Astrocyte of the cerebellum (primary cell): ENCODE results near the gene DIS3L2.

Source experiments
- DNase-seq: peaks from one replicate; pipeline ENCODE4 v3.0.0-alpha.2; 2011; ENCODE audit warnings: low read depth
- H3K4me3 ChIP-seq: 2 replicates; pipeline ENCODE4 v1.5.1; 2011; ENCODE audit warnings: mild to moderate bottlenecking, low read depth, low read length, moderate library complexity
- CTCF ChIP-seq: IDR thresholded peaks from 2 replicates; pipeline ENCODE4 v1.5.1; 2012; ENCODE audit warnings: low read length, low read depth, moderate library complexity, mild to moderate bottlenecking; ENCODE audit errors: missing control alignments
- in situ Hi-C: cut with HindIII; loops from 2 replicates; pipeline ENCODE4 v1.10.0; 2017; ENCODE audit warnings: low sequenced_read_pairs

Gene DIS3L2

DNA sequence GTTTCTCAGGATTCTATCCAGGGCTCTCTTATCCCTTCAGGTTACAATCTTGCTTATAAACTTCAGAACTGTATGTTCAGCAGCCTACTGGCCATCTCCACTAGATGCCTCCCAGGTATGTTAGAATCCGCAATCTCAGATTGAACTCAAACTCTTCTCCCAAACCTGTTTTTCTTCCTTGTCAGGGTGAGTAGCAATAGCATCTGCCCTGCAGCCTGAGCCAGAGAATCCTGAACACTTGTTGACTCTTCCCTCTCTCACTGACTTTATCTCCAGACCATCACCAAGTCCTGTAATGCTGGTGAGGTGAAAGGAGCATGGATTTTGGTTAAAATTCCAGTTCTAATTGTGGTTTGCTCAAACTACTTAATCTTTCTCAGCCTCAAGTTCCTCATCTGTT lies 334.5 kb downstream of the DIS3L2 start:
- H3K4me3 ChIP-seq: no peak overlapping the region
- in situ Hi-C loops: no loop called here
- DNase-seq: no peak
- no peak for TF ChIP-seq CTCF

GRCh38 chr2:232296776-232297525 lies 335.4 kb downstream of the DIS3L2 start:
- TF ChIP-seq CTCF: no peak
- DNase-seq: no peak
- H3K4me3 ChIP-seq: no peak overlapping the region
- in situ Hi-C loops: no loop called here

GRCh38 chr2:232299084-232299483 lies 337.6 kb downstream of the DIS3L2 start:
- TF ChIP-seq CTCF: no peak
- DNase-seq: peak; percentile 32
- H3K4me3 ChIP-seq: no peak overlapping the region
- in situ Hi-C loops: no loop called here

DNA sequence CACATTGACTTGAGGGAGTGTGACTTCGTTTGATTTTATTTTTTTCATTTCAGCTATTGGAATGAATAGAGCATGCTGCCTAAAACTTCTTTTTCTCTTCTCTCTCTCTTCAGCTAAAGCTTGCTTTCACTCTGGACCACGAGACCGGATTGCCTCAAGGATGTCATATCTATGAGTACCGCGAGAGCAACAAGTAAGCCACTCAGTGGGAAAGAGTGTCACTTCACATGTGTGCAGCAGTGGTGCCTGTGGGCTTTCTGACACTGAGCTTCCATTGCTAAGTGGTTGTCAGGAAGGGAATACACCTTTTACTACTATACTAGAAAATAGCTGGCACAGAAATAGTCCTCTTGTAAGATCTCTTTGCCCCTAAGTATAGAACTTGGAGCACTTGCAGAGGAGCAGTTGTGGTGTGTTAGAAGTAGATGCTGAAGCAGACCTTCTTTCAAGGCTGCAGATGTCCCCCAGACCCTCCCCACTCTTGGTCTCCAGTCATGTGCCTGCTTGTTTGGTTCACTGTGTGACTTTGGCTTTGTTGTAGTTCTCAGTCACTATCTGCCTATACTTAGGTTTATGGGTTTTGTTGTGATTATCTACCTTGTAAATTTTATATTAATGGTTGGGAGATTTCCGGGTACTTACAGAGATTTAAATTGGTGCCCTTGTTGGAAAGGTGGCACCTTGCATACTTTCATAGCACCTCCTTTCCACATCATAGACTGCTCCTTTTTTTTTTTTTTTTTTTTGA lies 338.6 kb downstream of the DIS3L2 start:
- in situ Hi-C loops: no loop called here
- no peak for TF ChIP-seq CTCF
- H3K4me3 ChIP-seq: no peak overlapping the region
- DNase-seq: no peak

DNA sequence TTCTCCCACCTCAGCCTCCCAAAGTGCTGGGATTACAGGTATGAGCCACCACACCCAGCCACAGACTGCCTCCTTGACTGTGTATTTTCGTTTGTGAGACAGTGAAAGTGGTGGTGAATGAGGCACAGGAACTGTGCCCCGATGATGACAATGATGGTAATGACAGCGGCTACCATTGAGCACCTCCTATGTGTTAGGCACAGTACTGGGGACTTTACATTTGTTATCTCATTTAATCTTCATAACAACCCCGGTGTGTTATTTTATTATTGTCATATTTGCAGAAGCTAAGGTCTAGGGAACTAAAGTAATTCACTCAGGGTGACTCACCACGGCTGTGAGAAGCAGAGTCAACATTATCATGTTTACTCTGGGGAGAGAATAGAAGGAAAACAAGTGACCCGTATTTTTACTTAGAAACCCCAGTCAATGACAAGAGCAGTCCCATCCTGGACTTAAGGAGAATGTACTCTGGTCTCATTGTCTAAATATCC lies 339.4 kb downstream of the DIS3L2 start:
- in situ Hi-C loops: no loop called here
- H3K4me3 ChIP-seq: no peak overlapping the region
- no peak for TF ChIP-seq CTCF
- no peak for DNase-seq

DNA sequence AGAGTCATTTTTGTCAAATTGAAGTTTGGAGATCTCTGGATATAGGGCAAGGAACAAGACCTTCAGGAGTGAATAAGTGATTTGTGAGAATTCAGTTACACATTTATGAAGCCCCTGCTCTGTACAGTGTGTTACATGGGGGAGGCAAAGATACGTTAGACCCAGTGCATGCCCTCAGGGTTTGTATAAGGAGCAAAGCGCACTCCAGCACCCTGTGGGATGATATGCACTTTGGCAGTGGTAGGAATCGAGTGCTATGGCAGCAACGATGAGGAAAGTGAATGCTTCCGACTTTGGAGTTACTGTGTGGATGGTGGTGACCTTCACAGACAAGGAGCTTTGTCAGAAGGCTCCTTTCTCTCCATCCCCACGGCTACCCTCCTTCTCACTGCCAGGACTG lies 342.7 kb downstream of the DIS3L2 start:
- no peak for TF ChIP-seq CTCF
- DNase-seq: no peak
- in situ Hi-C loops: no loop called here
- no peak overlapping the region for H3K4me3 ChIP-seq
